ENCODE data around the gene AOPEP. TPM values are rescaled to one million over a fixed set of nuclear protein-coding genes. Genes with fewer than 3 reads are reported as not detected.

The AOPEP gene
- total RNA-seq, 1 experiment from 2014 or later, result 36.4 TPM

- CTCF ChIA-PET, result interaction anchor here (0.6 kb wide), 1 partner anchor 42 kb away, joined by 3 read pairs; no protein-coding TSS in a partner anchor
- ATAC-seq, result no peak
- H3K36me3 ChIP-seq (ENCODE audit: control insufficient read depth, insufficient read depth, low read length), result no peaks in the 10 kb centered on the region; the same call in 1 of the 2 replicates
Measured at GRCh38 chr9:95087659-95088242, 361.3 kb downstream of the AOPEP start.

GRCh38 chr9:95088421-95089161, 362.1 kb downstream of the AOPEP start:
- Histone ChIP-seq H3K27ac (ENCODE audit: low read length) (0 out of 2 replicates have a peak overlapping the region, but pooled peaks have one; percentile 61), H3K9me3 (ENCODE audit: control insufficient read depth, insufficient read depth, low read depth, low read length) (no peaks in the 10 kb centered on the region), H3K4me3 (ENCODE audit: low read depth in 2 of 2, low read length in 2 of 2) (no peak overlapping the region), H3K4me1 (ENCODE audit: control insufficient read depth, insufficient read depth, low read length) (peaks cover 52% of the 10 kb centered on the region), H3K36me3 (ENCODE audit: control insufficient read depth, insufficient read depth, low read length) (no peaks in the 10 kb centered on the region; the same call in 1 of the 2 replicates), H3K27me3 (ENCODE audit: control insufficient read depth, insufficient read depth, low read length) (no peaks in the 10 kb centered on the region)
- no peak for DNase-seq (ENCODE audit: low read depth, low spot score)
- CTCF ChIA-PET, result interaction anchor here (0.6 kb wide), 1 partner anchor 231 kb away, joined by 5 read pairs; no protein-coding TSS in a partner anchor
- TF ChIP-seq POLR2AphosphoS5 (IDR thresholded peaks at IDR 0.05; ENCODE audit: low read depth, low read length) (no peak), SIN3A (IDR thresholded peaks at IDR 0.05; ENCODE audit: borderline replicate concordance, insufficient read depth, low read depth, low read length) (no peak), TCF7L2 (IDR thresholded peaks at IDR 0.05; ENCODE audit: low read depth, low read length) (no peak)
- TF ChIP-seq, protein P1, sequence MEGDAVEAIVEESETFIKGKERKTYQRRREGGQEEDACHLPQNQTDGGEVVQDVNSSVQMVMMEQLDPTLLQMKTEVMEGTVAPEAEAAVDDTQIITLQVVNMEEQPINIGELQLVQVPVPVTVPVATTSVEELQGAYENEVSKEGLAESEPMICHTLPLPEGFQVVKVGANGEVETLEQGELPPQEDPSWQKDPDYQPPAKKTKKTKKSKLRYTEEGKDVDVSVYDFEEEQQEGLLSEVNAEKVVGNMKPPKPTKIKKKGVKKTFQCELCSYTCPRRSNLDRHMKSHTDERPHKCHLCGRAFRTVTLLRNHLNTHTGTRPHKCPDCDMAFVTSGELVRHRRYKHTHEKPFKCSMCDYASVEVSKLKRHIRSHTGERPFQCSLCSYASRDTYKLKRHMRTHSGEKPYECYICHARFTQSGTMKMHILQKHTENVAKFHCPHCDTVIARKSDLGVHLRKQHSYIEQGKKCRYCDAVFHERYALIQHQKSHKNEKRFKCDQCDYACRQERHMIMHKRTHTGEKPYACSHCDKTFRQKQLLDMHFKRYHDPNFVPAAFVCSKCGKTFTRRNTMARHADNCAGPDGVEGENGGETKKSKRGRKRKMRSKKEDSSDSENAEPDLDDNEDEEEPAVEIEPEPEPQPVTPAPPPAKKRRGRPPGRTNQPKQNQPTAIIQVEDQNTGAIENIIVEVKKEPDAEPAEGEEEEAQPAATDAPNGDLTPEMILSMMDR (IDR thresholded peaks at IDR 0.05), result no peak
- TF ChIP-seq, protein P2, sequence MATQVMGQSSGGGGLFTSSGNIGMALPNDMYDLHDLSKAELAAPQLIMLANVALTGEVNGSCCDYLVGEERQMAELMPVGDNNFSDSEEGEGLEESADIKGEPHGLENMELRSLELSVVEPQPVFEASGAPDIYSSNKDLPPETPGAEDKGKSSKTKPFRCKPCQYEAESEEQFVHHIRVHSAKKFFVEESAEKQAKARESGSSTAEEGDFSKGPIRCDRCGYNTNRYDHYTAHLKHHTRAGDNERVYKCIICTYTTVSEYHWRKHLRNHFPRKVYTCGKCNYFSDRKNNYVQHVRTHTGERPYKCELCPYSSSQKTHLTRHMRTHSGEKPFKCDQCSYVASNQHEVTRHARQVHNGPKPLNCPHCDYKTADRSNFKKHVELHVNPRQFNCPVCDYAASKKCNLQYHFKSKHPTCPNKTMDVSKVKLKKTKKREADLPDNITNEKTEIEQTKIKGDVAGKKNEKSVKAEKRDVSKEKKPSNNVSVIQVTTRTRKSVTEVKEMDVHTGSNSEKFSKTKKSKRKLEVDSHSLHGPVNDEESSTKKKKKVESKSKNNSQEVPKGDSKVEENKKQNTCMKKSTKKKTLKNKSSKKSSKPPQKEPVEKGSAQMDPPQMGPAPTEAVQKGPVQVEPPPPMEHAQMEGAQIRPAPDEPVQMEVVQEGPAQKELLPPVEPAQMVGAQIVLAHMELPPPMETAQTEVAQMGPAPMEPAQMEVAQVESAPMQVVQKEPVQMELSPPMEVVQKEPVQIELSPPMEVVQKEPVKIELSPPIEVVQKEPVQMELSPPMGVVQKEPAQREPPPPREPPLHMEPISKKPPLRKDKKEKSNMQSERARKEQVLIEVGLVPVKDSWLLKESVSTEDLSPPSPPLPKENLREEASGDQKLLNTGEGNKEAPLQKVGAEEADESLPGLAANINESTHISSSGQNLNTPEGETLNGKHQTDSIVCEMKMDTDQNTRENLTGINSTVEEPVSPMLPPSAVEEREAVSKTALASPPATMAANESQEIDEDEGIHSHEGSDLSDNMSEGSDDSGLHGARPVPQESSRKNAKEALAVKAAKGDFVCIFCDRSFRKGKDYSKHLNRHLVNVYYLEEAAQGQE (IDR thresholded peaks at IDR 0.05; ENCODE audit: insufficient read depth in 1 of 2, low read depth in 2 of 2, low read length in 1 of 2), result no peak
- POLR2A ChIA-PET, result interaction anchor here (1.0 kb wide), 1 partner anchor 9 kb away, joined by 3 read pairs; no protein-coding TSS in a partner anchor
- in situ Hi-C loops (cut with HindIII; ENCODE audit: low pct_unique_long_range_greater_than_20kb, low sequenced_read_pairs) (no loop called here), intact Hi-C loops (cut with micrococcal nuclease; ENCODE audit: unreplicated experiment) (no loop called here)
- no peak for ATAC-seq
- no TSS peak for BruUV-seq (replicated peaks)

More at GRCh38 chr9:95087659-95088242, 361.3 kb downstream of the AOPEP start:
- DNase-seq (ENCODE audit: low read depth, low spot score), result no peak
- in situ Hi-C loops (cut with HindIII; ENCODE audit: low pct_unique_long_range_greater_than_20kb, low sequenced_read_pairs) (no loop called here), intact Hi-C loops (cut with micrococcal nuclease; ENCODE audit: unreplicated experiment) (no loop called here)
- POLR2A ChIA-PET, result interaction anchor here (0.6 kb wide), 1 partner anchor 330 kb away, joined by 3 read pairs; no protein-coding TSS in a partner anchor
- Histone ChIP-seq H3K4me3 (ENCODE audit: low read depth in 2 of 2, low read length in 2 of 2) (no peak overlapping the region), H3K4me1 (ENCODE audit: control insufficient read depth, insufficient read depth, low read length) (peaks cover 43% of the 10 kb centered on the region), H3K9me3 (ENCODE audit: control insufficient read depth, insufficient read depth, low read depth, low read length) (no peaks in the 10 kb centered on the region), H3K27me3 (ENCODE audit: control insufficient read depth, insufficient read depth, low read length) (no peaks in the 10 kb centered on the region), H3K27ac (ENCODE audit: low read length) (no peak overlapping the region)
- no TSS peak for BruUV-seq (replicated peaks)
- TF ChIP-seq TCF7L2 (IDR thresholded peaks at IDR 0.05; ENCODE audit: low read depth, low read length), result no peak
- no peak for TF ChIP-seq SIN3A (IDR thresholded peaks at IDR 0.05; ENCODE audit: borderline replicate concordance, insufficient read depth, low read depth, low read length)
- TF ChIP-seq, protein P2 (IDR thresholded peaks at IDR 0.05; ENCODE audit: insufficient read depth in 1 of 2, low read depth in 2 of 2, low read length in 1 of 2), result no peak
- TF ChIP-seq POLR2AphosphoS5 (IDR thresholded peaks at IDR 0.05; ENCODE audit: low read depth, low read length), result no peak
- TF ChIP-seq, protein P1 (IDR thresholded peaks at IDR 0.05), result no peak; the same call in 1 of the 2 replicates

All from Panc1 (cell line).